GM06990 (cell line): ENCODE results near the gene GAL3ST1.
A peak's percentile ranks its signal among the peaks of the same experiment; 100 is the strongest.

Source experiments
- DNase-seq: peaks from one replicate; pipeline ENCODE4 v3.0.0-alpha.2; 2011; ENCODE audit not compliant: insufficient read length; ENCODE audit errors: extremely low read depth
- H3K27me3 ChIP-seq: replicated peaks from 2 replicates; pipeline ENCODE4 v1.6.0; 2011; ENCODE audit warnings: low read length; ENCODE audit not compliant: control insufficient read depth, insufficient read depth
- H3K36me3 ChIP-seq: 2 replicates; pipeline ENCODE4 v1.5.1; 2011; ENCODE audit warnings: low read length; ENCODE audit not compliant: control insufficient read depth, insufficient read depth
- H3K4me3 ChIP-seq: replicated peaks from 2 replicates; pipeline ENCODE4 v1.5.1; 2011; ENCODE audit warnings: low read depth, mild to moderate bottlenecking, control low read depth, low read length
- TF ChIP-seq, protein P1 (sequence below): IDR thresholded peaks from 2 replicates; pipeline ENCODE4 v1.5.1; 2011; ENCODE audit warnings: low read length, control low read depth, mild to moderate bottlenecking, inconsistent platforms; ENCODE audit not compliant: insufficient read depth, poor library complexity, severe bottlenecking

The GAL3ST1 gene

GRCh38 chr22:30607300-30607930, 33.0 kb upstream of the GAL3ST1 start:
- Histone ChIP-seq H3K4me3 (peak overlapping the region; percentile 63), H3K27me3 (no peaks in the 10 kb centered on the region), H3K36me3 (no peaks in the 10 kb centered on the region)
- DNase-seq: no peak
- TF ChIP-seq, protein P1, sequence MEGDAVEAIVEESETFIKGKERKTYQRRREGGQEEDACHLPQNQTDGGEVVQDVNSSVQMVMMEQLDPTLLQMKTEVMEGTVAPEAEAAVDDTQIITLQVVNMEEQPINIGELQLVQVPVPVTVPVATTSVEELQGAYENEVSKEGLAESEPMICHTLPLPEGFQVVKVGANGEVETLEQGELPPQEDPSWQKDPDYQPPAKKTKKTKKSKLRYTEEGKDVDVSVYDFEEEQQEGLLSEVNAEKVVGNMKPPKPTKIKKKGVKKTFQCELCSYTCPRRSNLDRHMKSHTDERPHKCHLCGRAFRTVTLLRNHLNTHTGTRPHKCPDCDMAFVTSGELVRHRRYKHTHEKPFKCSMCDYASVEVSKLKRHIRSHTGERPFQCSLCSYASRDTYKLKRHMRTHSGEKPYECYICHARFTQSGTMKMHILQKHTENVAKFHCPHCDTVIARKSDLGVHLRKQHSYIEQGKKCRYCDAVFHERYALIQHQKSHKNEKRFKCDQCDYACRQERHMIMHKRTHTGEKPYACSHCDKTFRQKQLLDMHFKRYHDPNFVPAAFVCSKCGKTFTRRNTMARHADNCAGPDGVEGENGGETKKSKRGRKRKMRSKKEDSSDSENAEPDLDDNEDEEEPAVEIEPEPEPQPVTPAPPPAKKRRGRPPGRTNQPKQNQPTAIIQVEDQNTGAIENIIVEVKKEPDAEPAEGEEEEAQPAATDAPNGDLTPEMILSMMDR: no peak

DNA sequence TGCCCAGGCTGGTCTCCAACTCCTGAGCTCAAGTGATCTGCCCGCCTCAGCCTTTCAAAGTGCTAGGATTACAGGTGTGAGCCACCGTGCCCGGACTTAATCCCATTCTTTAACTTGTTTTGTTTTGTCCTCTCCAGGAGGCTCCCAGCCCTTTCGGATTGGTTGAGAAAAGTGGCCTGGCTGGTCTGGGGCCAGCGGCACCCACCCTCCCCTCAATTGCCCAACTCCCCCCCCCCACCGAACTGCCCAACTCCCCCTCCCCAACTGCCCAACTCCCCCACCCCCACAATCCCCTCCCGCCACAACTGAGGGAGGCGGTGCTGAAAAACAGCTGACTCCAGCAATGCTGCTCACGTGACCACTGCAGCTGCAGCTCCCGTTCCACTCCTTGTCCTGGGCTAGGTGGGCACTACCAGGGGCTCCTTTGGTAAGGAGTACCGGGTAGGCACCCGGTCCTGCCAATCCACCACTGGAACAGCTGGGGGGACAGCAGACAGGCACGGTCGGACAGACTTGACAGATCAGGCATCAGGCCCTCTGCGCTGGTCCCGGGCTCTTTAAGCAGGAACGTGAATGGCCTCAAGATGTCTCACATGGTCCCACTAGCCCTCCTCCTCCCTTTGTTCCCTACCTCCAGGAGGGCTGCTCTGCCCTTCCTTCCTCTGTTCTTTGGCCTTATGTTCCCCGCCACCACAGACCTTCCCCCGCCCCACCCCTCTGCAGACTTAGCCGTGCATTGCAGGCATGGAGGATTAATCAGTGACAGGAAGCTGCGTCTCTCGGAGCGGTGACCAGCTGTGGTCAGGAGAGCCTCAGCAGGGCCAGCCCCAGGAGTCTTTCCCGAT, 32.2 kb upstream of the GAL3ST1 start, which contains the start of gene TCN2:
Gene TCN2, plus strand, starts transcription at position 720 of the 845 bp plus-strand sequence. CDS start 158 bp downstream, outside the sequence.
- Histone ChIP-seq H3K4me3 (peak within 1 kb of the TSS; percentile 63), H3K27me3 (no peaks in the 10 kb centered on the region), H3K36me3 (no peaks in the 10 kb centered on the region)
- TF ChIP-seq, protein P1: no peak
- peak; percentile 48 for DNase-seq

DNA sequence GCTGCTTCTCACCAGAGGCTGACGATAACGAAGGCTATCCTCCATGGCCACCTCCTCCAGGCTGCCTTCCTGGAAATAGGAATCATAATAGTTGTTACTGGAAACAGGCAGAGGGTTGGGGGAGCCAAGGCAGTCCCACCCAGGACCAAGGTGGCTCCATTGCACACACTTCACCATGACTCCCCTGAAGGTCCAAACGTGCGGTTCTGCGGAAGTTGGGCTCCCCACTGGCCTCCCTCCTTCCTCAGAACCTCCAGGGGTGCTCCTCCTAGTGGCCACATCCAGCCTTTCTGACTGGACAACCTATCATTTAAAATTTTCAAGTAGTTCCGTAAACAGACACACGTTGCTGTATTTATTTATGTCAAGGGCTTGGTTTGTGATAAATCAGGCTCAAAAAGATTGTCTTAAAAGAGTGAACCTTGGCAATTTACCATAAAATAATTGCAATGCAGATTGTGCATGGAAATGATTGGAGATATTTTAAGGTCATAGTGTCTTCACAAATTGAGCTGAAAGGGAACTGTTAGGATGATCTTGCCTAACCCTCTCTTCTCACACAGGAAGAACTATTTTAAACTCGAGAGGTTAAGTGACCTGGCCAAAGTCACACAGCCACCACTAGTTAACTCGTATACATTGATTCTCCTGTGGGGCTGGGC, 31.1 kb upstream of the GAL3ST1 start:
- Histone ChIP-seq H3K27me3 (no peaks in the 10 kb centered on the region), H3K4me3 (no peak overlapping the region), H3K36me3 (no peaks in the 10 kb centered on the region)
- peak; percentile 36 for DNase-seq
- TF ChIP-seq, protein P1: peak; percentile 87

DNA sequence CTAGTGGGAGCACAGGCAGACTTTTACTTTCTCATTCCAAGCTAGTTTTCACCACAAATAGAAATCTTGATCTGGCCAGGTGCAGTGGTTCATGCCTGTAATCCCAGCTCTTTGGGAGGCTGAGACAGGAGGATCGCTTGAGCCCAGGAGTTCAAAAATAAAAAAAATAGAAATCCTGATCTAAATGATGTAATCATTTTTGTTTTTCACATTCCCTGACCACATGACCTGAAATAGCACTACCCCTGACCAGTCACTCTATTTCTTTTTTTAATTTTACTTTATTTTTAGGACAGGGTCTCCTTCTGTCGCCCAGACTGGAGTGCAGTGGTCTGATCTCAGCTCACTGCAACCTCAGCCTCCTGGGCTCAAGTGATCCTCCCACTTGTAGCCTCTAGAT, 30.3 kb upstream of the GAL3ST1 start:
- Histone ChIP-seq H3K36me3 (no peaks in the 10 kb centered on the region), H3K27me3 (no peaks in the 10 kb centered on the region), H3K4me3 (no peak overlapping the region)
- no peak for DNase-seq
- TF ChIP-seq, protein P1: no peak

DNA sequence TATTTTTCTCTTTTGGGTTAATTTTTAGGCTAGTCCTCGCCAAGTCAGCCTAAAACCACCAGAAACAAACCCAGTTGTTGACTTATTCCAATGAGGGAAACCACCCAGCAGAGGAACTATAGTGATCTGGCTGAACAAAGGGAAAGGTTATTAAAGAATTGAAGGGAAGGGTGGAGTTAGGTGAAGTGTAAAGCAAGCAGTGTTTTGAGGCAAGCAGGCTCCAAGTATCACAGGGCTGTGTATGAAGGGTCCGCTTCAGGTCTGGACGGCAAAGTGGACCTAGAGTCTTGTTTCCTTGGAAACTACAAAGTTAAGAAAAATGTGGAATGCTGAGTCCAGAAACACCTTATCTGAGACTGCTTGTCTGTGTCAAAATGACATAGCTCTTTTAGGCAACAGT, 29.3 kb upstream of the GAL3ST1 start:
- H3K36me3 ChIP-seq: no peaks in the 10 kb centered on the region
- DNase-seq: no peak
- no peak overlapping the region for H3K4me3 ChIP-seq
- TF ChIP-seq, protein P1: no peak
- no peaks in the 10 kb centered on the region for H3K27me3 ChIP-seq
